ENCODE data around the gene GK2.

GK2 gene

GRCh38 chr4:79408063-79408462, at the start of gene GK2:
Gene GK2 (minus strand): TSS chr4:79408228. CDS start chr4:79408200, 28 bp downstream.
- no peak for DNase-seq

- DNase-seq: no peak
Observed at GRCh38 chr4:79455216-79455615, 47.2 kb upstream of the GK2 start.

- DNase-seq: no peak
Observed at GRCh38 chr4:79454656-79455055, 46.6 kb upstream of the GK2 start.

GRCh38 chr4:79450053-79450452, 42.0 kb upstream of the GK2 start:
- DNase-seq: peak in 1 of 2 experiments; percentile 17

GRCh38 chr4:79446145-79446544, 38.1 kb upstream of the GK2 start:
- DNase-seq: no peak

GRCh38 chr4:79445371-79445781, 37.3 kb upstream of the GK2 start:
- peak; percentile 85 to 94 for DNase-seq

- no peak for DNase-seq
Observed at GRCh38 chr4:79442422-79442821, 34.4 kb upstream of the GK2 start.

- no peak for DNase-seq
Observed at GRCh38 chr4:79439489-79439888, 31.5 kb upstream of the GK2 start.

- no peak for DNase-seq
Observed at GRCh38 chr4:79431839-79432238, 23.8 kb upstream of the GK2 start.

- DNase-seq: no peak
Observed at GRCh38 chr4:79429113-79429903, 21.3 kb upstream of the GK2 start.

GRCh38 chr4:79426989-79427388, 19.0 kb upstream of the GK2 start:
- no peak for DNase-seq

- DNase-seq: no peak
Observed at GRCh38 chr4:79425586-79425985, 17.6 kb upstream of the GK2 start.

- no peak for DNase-seq
Observed at GRCh38 chr4:79421483-79421882, 13.5 kb upstream of the GK2 start.

GRCh38 chr4:79413886-79414285, 5.9 kb upstream of the GK2 start:
- DNase-seq: peak; percentile 38 to 76

- peak; percentile 63 to 80 for DNase-seq
Observed at GRCh38 chr4:79413032-79413885, 5.2 kb upstream of the GK2 start.

GRCh38 chr4:79404666-79405065, 3.4 kb downstream of the GK2 start:
- DNase-seq: no peak

- no peak for DNase-seq
Observed at GRCh38 chr4:79403356-79403755, 4.7 kb downstream of the GK2 start.

GRCh38 chr4:79402332-79402851, 5.6 kb downstream of the GK2 start:
- DNase-seq: no peak

GRCh38 chr4:79399076-79399475, 9.0 kb downstream of the GK2 start:
- DNase-seq: no peak

GRCh38 chr4:79397951-79398350, 10.1 kb downstream of the GK2 start:
- no peak for DNase-seq

- no peak for DNase-seq
Observed at GRCh38 chr4:79396794-79397193, 11.2 kb downstream of the GK2 start.

- DNase-seq: peak in 1 of 2 experiments; percentile 10
Observed at GRCh38 chr4:79395841-79396240, 12.2 kb downstream of the GK2 start.

- no peak for DNase-seq
Observed at GRCh38 chr4:79390890-79391289, 17.1 kb downstream of the GK2 start.

GRCh38 chr4:79385641-79386040, 22.4 kb downstream of the GK2 start:
- peak in 1 of 2 experiments; percentile 54 for DNase-seq

All from NCI-H524 (cell line).